WTC11 (cell line): ENCODE measurements around the gene DGKG. TPM values are rescaled to one million over a fixed set of nuclear protein-coding genes. Genes with fewer than 3 reads are reported as not detected.

ENCODE experiments used
- ATAC-seq: fragments of 200-7000 bp; cut with Tn5 transposase; 2 replicates; pipeline ENCODE4 v1.10.0; 2021; ENCODE audit warnings: mild to moderate bottlenecking, moderate library complexity
- CTCF ChIA-PET: fragments of 300-600 bp; sonication (Branson Sonifier 250); formaldehyde crosslinking; loops from one replicate; lab custom pipeline; 2021; ENCODE audit warnings: antibody characterized with exemption; lab: Charles Lee
- POLR2A ChIA-PET: fragments of 350-600 bp; sonication (Branson Sonifier 250); formaldehyde crosslinking; loops from one replicate; lab custom pipeline; 2021; ENCODE audit warnings: antibody characterized with exemption; lab: Charles Lee
- DNase-seq: peaks from one replicate; pipeline ENCODE4 v3.0.0; 2021; ENCODE audit warnings: low spot score
- H3K27ac Mint-ChIP-seq: 2 replicates; pipeline ENCODE4 v1.8.0; 2021; ENCODE audit warnings: mixed read lengths
- H3K27me3 Mint-ChIP-seq: 2 replicates; pipeline ENCODE4 v1.8.0; 2021; ENCODE audit warnings: low read depth, mild to moderate bottlenecking, moderate library complexity, mixed read lengths
- H3K36me3 Mint-ChIP-seq: 2 replicates; pipeline ENCODE4 v1.8.0; 2021; ENCODE audit warnings: mixed read lengths
- H3K4me1 Mint-ChIP-seq: 2 replicates; pipeline ENCODE4 v1.8.0; 2022; ENCODE audit warnings: mixed read lengths
- H3K4me3 Mint-ChIP-seq: 2 replicates; pipeline ENCODE4 v1.8.0; 2021; ENCODE audit warnings: mild to moderate bottlenecking, moderate library complexity, mixed read lengths
- H3K9me3 Mint-ChIP-seq: 2 replicates; pipeline ENCODE4 v1.8.0; 2021; ENCODE audit warnings: mixed read lengths
- ATF2 ChIP-seq: sonication (generic); formaldehyde crosslinking; IDR thresholded peaks from 2 replicates; pipeline ENCODE4 v1.8.1; 2022; ENCODE audit warnings: low read depth, missing genetic modification reagents, borderline replicate concordance
- E2F4 ChIP-seq: sonication (generic); formaldehyde crosslinking; IDR thresholded peaks from 2 replicates; pipeline ENCODE4 v1.8.1; 2022; ENCODE audit warnings: low read depth, mild to moderate bottlenecking, moderate library complexity, missing genetic modification reagents, borderline replicate concordance
- ELF4 ChIP-seq: sonication (generic); formaldehyde crosslinking; IDR thresholded peaks from 2 replicates; pipeline ENCODE4 v1.8.1; 2022; ENCODE audit warnings: low read depth, mild to moderate bottlenecking, moderate library complexity, missing genetic modification reagents
- FOXP4 ChIP-seq: sonication (generic); formaldehyde crosslinking; IDR thresholded peaks from 2 replicates; pipeline ENCODE4 v1.8.0; 2022; ENCODE audit warnings: mild to moderate bottlenecking, missing genetic modification reagents
- IRF1 ChIP-seq: sonication (generic); formaldehyde crosslinking; IDR thresholded peaks from 2 replicates; pipeline ENCODE4 v1.8.0; 2023; ENCODE audit warnings: missing genetic modification reagents
- TCF7 ChIP-seq: sonication (generic); formaldehyde crosslinking; IDR thresholded peaks from 2 replicates; pipeline ENCODE4 v1.8.0; 2022; ENCODE audit warnings: mild to moderate bottlenecking, low read depth, missing genetic modification reagents, moderate library complexity
- TEAD1 ChIP-seq: sonication (generic); formaldehyde crosslinking; IDR thresholded peaks from 2 replicates; pipeline ENCODE4 v1.8.0; 2022; ENCODE audit warnings: mild to moderate bottlenecking, missing genetic modification reagents
- TEAD4 ChIP-seq: sonication (generic); formaldehyde crosslinking; IDR thresholded peaks from 2 replicates; pipeline ENCODE4 v1.8.0; 2022; ENCODE audit warnings: mild to moderate bottlenecking, missing genetic modification reagents
- USF1 ChIP-seq: sonication (generic); formaldehyde crosslinking; IDR thresholded peaks from 2 replicates; pipeline ENCODE4 v1.8.0; 2022; ENCODE audit warnings: mild to moderate bottlenecking, missing genetic modification reagents
- ZMAT4 ChIP-seq: fragments of 250-450 bp; sonication (Bioruptor Pico); IDR thresholded peaks from 2 replicates; pipeline ENCODE4 v1.9.0; 2021; ENCODE audit warnings: mild to moderate bottlenecking
- ZNF232 ChIP-seq: sonication (generic); formaldehyde crosslinking; IDR thresholded peaks from 2 replicates; pipeline ENCODE4 v1.8.0; 2022; ENCODE audit warnings: mild to moderate bottlenecking, missing genetic modification reagents
- ZNF671 ChIP-seq: fragments of 250-450 bp; sonication (Bioruptor Pico); IDR thresholded peaks from 2 replicates; pipeline ENCODE4 v1.8.0; 2021; ENCODE audit warnings: mild to moderate bottlenecking
- ZSCAN18 ChIP-seq: fragments of 250-450 bp; sonication (Bioruptor Pico); IDR thresholded peaks from 2 replicates; pipeline ENCODE4 v2.1.2; 2022; ENCODE audit warnings: mild to moderate bottlenecking, moderate library complexity
- total RNA-seq: library from RNA; stranded (reverse); gene quantifications from 3 replicates; pipeline ENCODE4 v1.2.3, GENCODE V29; 2021

The DGKG gene
- total RNA-seq, 1 experiment from 2014 or later, result 0.92 TPM

GRCh38 chr3:186268616-186269448 is 93.2 kb downstream of the DGKG start (continued):
- no peak for TF ChIP-seq FOXP4
- no peak for TF ChIP-seq ZSCAN18 (CRISPR knock-in tag)
- TF ChIP-seq ZMAT4 (CRISPR knock-in tag), result no peak
- no peak for TF ChIP-seq ZNF232 (CRISPR knock-in tag)
- TF ChIP-seq TEAD4, result no peak
- TF ChIP-seq TCF7, result no peak
- no peak for TF ChIP-seq E2F4 (CRISPR knock-in tag)
- TF ChIP-seq ATF2 (CRISPR knock-in tag), result no peak
- no peak for TF ChIP-seq ZNF671 (CRISPR knock-in tag)

GRCh38 chr3:186267758-186268157 is 94.3 kb downstream of the DGKG start:
- no peak for TF ChIP-seq IRF1 (CRISPR knock-in tag)
- no peak for TF ChIP-seq TEAD1 (CRISPR knock-in tag)
- no peak for TF ChIP-seq USF1 (CRISPR knock-in tag)
- no peak for TF ChIP-seq ELF4
- TF ChIP-seq, all 79 proteins: peak for 0
- Mint-ChIP-seq H3K27ac (no peak overlapping the region), H3K4me1 (0 out of 2 replicates have a peak, but pooled peaks cover 3% of the 10 kb centered on the region), H3K9me3 (no peaks in the 10 kb centered on the region), H3K4me3 (no peak overlapping the region), H3K36me3 (no peaks in the 10 kb centered on the region), H3K27me3 (no peaks in the 10 kb centered on the region)
- DNase-seq (no peak), ATAC-seq (no peak)
- CTCF ChIA-PET, result interaction anchor here (1.1 to 2.5 kb wide), 5 partner anchors 10 to 290 kb away, joined by 4 to 11 read pairs (median 9); no protein-coding TSS in a partner anchor
- POLR2A ChIA-PET, result interaction anchor here (0.7 kb wide), 1 partner anchor 84 kb away, joined by 3 read pairs; no protein-coding TSS in a partner anchor
